Fibroblast of lung (primary cell): ENCODE data around the gene PAQR6.

Experiments used
- CTCF ChIP-seq, 2 donors: IDR thresholded peaks in 1 of 2; conservative IDR thresholded peaks in 1 of 2; 1 replicate in 1 of 2; 2 replicates in 1 of 2; pipeline ENCODE4 v1.5.1; 2011 to 2012; ENCODE audit warnings: low read length in 2 of 2, control low read depth in 1 of 2, inconsistent platforms in 1 of 2, low read depth in 1 of 2, mild to moderate bottlenecking in 1 of 2
- EZH2 ChIP-seq: IDR thresholded peaks from 2 replicates; pipeline ENCODE4 v1.5.1; 2012; ENCODE audit warnings: low read length, control low read depth, mild to moderate bottlenecking; ENCODE audit errors: missing control alignments

- no peak for TF ChIP-seq CTCF (conservative IDR thresholded peaks at IDR 0.05 in 1 of 2, IDR thresholded peaks at IDR 0.05 in 1 of 2; ENCODE audit: low read depth in 1 of 2, low read length in 2 of 2)
- no peak for TF ChIP-seq EZH2
These were observed 5.9 kb downstream of the PAQR6 start, which contains the start of gene BGLAP for GRCh38 chr1:156241926-156242325.
